ENCODE data around the gene ARID3A. TPM values are rescaled to one million over a fixed set of nuclear protein-coding genes. Genes with fewer than 3 reads are reported as not detected.

ARID3A gene
- total RNA-seq, 1 donor from 2014 or later = 83.0 TPM

DNA sequence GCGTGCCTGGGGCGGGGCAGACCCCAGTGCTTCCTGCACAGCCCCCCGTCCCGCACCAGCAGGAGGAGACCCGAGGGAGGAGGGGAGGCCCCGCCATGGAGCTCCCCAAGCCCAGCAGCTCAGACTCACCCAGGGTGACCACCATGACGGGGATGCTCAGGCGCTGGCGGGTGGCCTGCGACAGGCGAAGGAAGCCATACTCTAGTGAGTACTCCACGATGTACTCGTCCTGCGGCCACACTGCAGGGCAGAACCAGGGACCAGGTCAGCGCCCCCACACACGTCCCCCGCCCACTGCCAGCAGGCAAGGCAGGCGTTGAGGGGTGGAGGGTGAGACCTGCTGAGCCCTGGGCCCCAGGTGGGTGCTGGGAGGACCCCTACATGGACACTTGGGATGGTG lies 86.5 kb downstream of the ARID3A start:
- Mint-ChIP-seq H3K27ac (no peak overlapping the region), H3K4me3 (no peak overlapping the region), H3K27me3 (no peaks in the 10 kb centered on the region), H3K36me3 (no peaks in the 10 kb centered on the region), H3K9me3 (no peaks in the 10 kb centered on the region), H3K4me1 (ENCODE audit: unreplicated experiment) (peaks cover 14% of the 10 kb centered on the region)
- TF ChIP-seq, protein P1, sequence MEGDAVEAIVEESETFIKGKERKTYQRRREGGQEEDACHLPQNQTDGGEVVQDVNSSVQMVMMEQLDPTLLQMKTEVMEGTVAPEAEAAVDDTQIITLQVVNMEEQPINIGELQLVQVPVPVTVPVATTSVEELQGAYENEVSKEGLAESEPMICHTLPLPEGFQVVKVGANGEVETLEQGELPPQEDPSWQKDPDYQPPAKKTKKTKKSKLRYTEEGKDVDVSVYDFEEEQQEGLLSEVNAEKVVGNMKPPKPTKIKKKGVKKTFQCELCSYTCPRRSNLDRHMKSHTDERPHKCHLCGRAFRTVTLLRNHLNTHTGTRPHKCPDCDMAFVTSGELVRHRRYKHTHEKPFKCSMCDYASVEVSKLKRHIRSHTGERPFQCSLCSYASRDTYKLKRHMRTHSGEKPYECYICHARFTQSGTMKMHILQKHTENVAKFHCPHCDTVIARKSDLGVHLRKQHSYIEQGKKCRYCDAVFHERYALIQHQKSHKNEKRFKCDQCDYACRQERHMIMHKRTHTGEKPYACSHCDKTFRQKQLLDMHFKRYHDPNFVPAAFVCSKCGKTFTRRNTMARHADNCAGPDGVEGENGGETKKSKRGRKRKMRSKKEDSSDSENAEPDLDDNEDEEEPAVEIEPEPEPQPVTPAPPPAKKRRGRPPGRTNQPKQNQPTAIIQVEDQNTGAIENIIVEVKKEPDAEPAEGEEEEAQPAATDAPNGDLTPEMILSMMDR (conservative IDR thresholded peaks at IDR 0.05) = no peak
- no peak for DNase-seq (ENCODE audit: extremely low spot score, unreplicated experiment)

DNA sequence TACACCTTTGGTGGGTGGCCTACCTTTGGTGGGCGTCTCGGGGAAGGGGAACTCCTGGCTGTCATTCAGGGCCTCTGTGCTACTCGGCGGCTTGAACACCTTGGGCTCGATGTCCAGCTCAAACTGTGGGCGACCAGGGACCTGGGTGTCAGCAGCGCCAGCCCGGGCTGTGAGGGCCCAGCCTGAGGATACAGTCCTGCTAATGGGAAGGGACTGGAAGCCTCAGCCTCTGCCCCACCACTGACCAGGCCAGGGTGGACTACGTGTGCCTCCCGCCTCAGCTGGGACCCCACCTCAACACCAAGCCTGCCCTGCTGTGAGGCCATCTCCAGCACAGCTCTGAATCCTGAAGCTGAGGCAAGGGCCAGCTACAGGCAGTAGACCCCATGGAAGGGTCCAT lies 87.4 kb downstream of the ARID3A start:
- Mint-ChIP-seq H3K27me3 (no peaks in the 10 kb centered on the region), H3K9me3 (no peaks in the 10 kb centered on the region), H3K4me3 (no peak overlapping the region), H3K4me1 (ENCODE audit: unreplicated experiment) (peaks cover 14% of the 10 kb centered on the region), H3K27ac (no peak overlapping the region), H3K36me3 (no peaks in the 10 kb centered on the region)
- no peak for DNase-seq (ENCODE audit: extremely low spot score, unreplicated experiment)
- TF ChIP-seq, protein P1 (conservative IDR thresholded peaks at IDR 0.05) = no peak

DNA sequence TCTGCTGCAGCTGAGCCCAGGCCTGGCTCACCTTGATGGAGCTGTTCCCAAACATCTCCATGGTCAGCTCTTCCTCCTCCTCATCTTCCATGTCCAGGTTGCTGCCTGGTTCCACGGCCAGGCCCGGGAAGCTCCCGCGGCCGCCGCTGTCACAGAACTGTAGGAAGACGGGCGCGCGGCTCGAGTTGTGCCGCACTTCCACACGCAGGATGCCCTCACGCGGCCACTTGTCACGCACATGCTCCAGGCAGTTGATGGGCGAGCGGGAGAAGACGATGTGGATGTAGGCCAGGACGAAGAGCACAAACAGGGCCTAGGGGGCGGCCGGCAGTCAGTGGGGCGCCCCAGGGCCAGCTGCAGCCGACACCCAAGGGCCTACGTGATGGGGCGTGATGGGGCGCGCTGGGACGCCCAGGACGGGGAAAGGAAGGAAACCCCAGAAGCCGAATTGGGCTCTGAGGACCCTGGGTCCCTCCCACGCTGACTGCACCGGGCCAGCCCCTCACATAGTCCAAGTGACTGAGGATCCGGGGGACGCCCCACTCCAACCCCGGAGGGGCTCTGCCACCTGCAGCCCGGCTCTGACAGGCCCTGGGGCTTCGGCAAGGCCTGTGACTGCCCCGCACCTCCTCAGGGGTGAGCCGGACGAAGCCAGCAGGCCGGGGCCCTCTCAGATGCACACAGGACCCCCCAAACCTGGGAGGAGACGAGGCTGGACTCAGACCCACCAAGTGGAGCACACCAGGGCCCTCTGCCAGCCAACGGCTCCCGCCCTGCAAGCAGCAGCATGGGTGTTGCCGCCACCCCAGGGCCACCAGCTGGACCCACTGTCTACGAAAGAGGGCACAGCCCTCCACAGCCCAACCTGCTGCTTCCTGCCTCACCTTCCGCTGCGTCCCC lies 88.6 kb downstream of the ARID3A start:
- H3K9me3 Mint-ChIP-seq = no peaks in the 10 kb centered on the region
- peaks cover 14% of the 10 kb centered on the region for H3K4me1 Mint-ChIP-seq (ENCODE audit: unreplicated experiment)
- H3K27me3 Mint-ChIP-seq = no peaks in the 10 kb centered on the region
- no peak overlapping the region for H3K27ac Mint-ChIP-seq
- TF ChIP-seq, protein P1 (conservative IDR thresholded peaks at IDR 0.05) = no peak
- no peak overlapping the region for H3K4me3 Mint-ChIP-seq
- DNase-seq (ENCODE audit: extremely low spot score, unreplicated experiment) = no peak
- H3K36me3 Mint-ChIP-seq = no peaks in the 10 kb centered on the region

DNA sequence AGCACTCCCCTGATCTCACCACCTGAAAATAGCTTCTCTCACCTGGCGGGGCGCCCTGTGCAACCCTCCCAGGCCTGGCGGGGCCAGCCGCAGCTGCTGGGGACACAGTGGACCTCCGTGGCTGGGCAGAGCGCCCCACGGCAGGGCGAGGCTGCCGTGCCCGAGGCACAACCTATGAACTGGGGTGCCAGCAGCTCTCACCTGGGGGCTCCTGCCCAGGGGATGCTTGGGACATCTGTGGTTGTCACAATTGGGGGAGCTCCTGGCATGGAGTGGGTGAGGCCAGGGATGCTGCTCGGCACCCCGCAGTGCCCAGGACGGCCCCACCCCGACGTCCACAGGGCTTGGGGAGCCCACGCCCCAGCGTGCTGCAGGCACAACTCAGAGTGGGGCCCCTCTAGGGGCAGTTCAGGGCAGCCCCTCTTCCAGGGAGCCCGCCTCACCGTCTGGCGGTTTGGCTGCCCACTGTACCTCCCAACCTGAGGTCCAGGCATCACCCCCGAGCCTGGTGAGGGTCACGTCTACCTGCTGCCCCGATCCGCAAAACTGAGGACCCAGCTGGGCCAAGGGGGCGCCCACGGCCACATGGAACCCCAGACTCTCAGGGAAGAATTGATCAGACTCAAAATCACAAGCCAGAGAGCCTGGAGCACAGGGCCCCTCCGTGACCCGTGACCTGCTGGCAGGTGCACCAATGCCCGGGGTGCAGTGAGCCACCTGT lies 89.4 kb downstream of the ARID3A start:
- Mint-ChIP-seq H3K27ac (no peak overlapping the region), H3K4me1 (ENCODE audit: unreplicated experiment) (peaks cover 14% of the 10 kb centered on the region), H3K27me3 (no peaks in the 10 kb centered on the region), H3K4me3 (no peak overlapping the region), H3K36me3 (no peaks in the 10 kb centered on the region), H3K9me3 (no peaks in the 10 kb centered on the region)
- no peak for DNase-seq (ENCODE audit: extremely low spot score, unreplicated experiment)
- TF ChIP-seq, protein P1 (conservative IDR thresholded peaks at IDR 0.05) = no peak

DNA sequence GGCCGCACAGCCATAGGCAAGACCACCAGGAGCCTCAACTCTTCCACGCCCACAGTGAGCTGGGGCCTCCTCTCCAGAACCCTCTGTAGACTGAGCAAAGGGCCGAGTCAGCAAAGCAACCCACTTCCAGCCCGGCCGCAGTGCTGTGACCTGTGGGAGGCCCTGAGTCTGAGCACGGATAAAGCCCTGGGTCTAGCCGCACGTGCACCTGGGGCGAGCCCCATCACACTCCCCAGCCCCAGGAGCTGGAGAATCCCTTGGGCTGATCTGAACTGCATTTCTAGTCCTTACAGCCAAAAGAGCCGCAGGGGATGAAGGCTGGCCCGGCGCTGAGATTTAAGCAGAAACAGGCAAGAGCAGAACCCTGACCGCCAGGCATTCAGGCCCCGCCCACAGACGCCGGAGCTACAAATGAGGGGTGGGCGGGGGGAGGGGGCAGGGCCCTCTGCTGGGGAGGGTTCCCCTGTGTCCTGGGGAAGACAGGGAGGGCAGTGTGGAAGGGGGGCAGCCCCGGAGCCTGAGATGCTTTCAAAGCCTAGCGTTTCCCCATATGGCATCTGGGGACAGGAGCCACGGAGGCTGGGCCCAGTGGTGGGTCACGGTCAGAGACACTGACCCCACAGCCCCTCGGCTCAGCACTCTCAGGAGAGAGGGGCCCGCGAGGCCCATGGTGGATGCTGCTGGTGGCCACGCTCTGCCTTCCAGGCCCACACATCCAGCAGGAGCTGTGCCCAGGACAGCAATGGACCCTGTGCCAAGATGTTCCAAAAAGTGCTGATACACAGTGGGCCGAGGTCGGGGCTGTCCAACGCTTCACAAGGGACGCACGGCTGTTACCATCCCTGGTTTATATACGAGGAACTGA lies 90.2 kb downstream of the ARID3A start:
- TF ChIP-seq, protein P1 (conservative IDR thresholded peaks at IDR 0.05) = no peak
- Mint-ChIP-seq H3K27me3 (no peaks in the 10 kb centered on the region), H3K4me3 (peak overlapping the region; percentile 71), H3K9me3 (no peaks in the 10 kb centered on the region), H3K4me1 (ENCODE audit: unreplicated experiment) (peaks cover 14% of the 10 kb centered on the region), H3K27ac (peak overlapping the region; percentile 88), H3K36me3 (no peaks in the 10 kb centered on the region)
- no peak for DNase-seq (ENCODE audit: extremely low spot score, unreplicated experiment)

Measured in type B pancreatic cell (in vitro differentiated cells).